HFFc6 (cell line): ENCODE results near the gene PCGF3. TPM values are rescaled to one million over a fixed set of nuclear protein-coding genes. Genes with fewer than 3 reads are reported as not detected.

Source experiments
- DNase-seq: peaks from one replicate; pipeline ENCODE4 v3.0.0-alpha.2; 2018
- H3K27ac Mint-ChIP-seq: 2 replicates; pipeline ENCODE4 v1.8.0; 2020; ENCODE audit warnings: mild to moderate bottlenecking, mixed read lengths
- H3K27me3 Mint-ChIP-seq: 2 replicates; pipeline ENCODE4 v1.8.0; 2021; ENCODE audit warnings: mild to moderate bottlenecking, moderate library complexity, mixed read lengths; ENCODE audit not compliant: insufficient read depth
- H3K36me3 Mint-ChIP-seq: 2 replicates; pipeline ENCODE4 v1.8.0; 2021; ENCODE audit warnings: low read depth, mixed read lengths
- H3K4me1 Mint-ChIP-seq: 2 replicates; pipeline ENCODE4 v1.8.0; 2020; ENCODE audit warnings: low read depth, mixed read lengths
- H3K4me3 Mint-ChIP-seq: 2 replicates; pipeline ENCODE4 v1.8.0; 2020; ENCODE audit warnings: mild to moderate bottlenecking, moderate library complexity, mixed read lengths
- H3K9me3 Mint-ChIP-seq: 2 replicates; pipeline ENCODE4 v1.8.0; 2020; ENCODE audit warnings: mild to moderate bottlenecking, mixed read lengths
- CTCF ChIP-seq: fragments of 200-600 bp; sonication (generic); IDR thresholded peaks from 2 replicates; pipeline ENCODE4 v1.5.0; 2021; ENCODE audit warnings: antibody characterized with exemption, mild to moderate bottlenecking
- total RNA-seq, 6 experiments: library from RNA; stranded (reverse); fragmentation: NEBNext Ultra II Directional; extraction: Animal tissue kit (Norgen Biotek cat#: 25700); gene quantifications; 2 replicates in 1 of 6; 3 replicates in 5 of 6; pipeline ENCODE4 v1.2.3, GENCODE V29; 2021

PCGF3 gene
- total RNA-seq, 6 experiments from 2014 or later = 28.5 to 34.5 (median 30.2) TPM

- H3K36me3 Mint-ChIP-seq = no peaks in the 10 kb centered on the region
- no peak for TF ChIP-seq CTCF
- peaks cover 12% of the 10 kb centered on the region for H3K4me1 Mint-ChIP-seq
- no peak overlapping the region for H3K4me3 Mint-ChIP-seq
- no peak overlapping the region for H3K27ac Mint-ChIP-seq
- DNase-seq = no peak
- H3K9me3 Mint-ChIP-seq = no peaks in the 10 kb centered on the region
- peaks cover 2% of the 10 kb centered on the region for H3K27me3 Mint-ChIP-seq
Measured at GRCh38 chr4:683247-683897, 22.3 kb upstream of the PCGF3 start.

- Mint-ChIP-seq H3K9me3 (no peaks in the 10 kb centered on the region), H3K27me3 (peaks cover 2% of the 10 kb centered on the region), H3K4me1 (peaks cover 12% of the 10 kb centered on the region), H3K36me3 (no peaks in the 10 kb centered on the region), H3K4me3 (no peak overlapping the region), H3K27ac (no peak overlapping the region)
- peak; percentile 24 for DNase-seq
- TF ChIP-seq CTCF = peak; percentile 87
Measured at GRCh38 chr4:683982-684622, 21.5 kb upstream of the PCGF3 start.

GRCh38 chr4:684623-685327 is 20.9 kb upstream of the PCGF3 start:
- Mint-ChIP-seq H3K4me1 (peaks cover 12% of the 10 kb centered on the region), H3K9me3 (no peaks in the 10 kb centered on the region), H3K27me3 (peaks cover 2% of the 10 kb centered on the region), H3K4me3 (no peak overlapping the region), H3K36me3 (no peaks in the 10 kb centered on the region), H3K27ac (no peak overlapping the region)
- TF ChIP-seq CTCF = no peak
- no peak for DNase-seq

- peaks cover 2% of the 10 kb centered on the region for H3K27me3 Mint-ChIP-seq
- H3K4me1 Mint-ChIP-seq = peaks cover 12% of the 10 kb centered on the region
- H3K9me3 Mint-ChIP-seq = no peaks in the 10 kb centered on the region
- H3K36me3 Mint-ChIP-seq = no peaks in the 10 kb centered on the region
- no peak for TF ChIP-seq CTCF
- no peak overlapping the region for H3K4me3 Mint-ChIP-seq
- DNase-seq = no peak
- no peak overlapping the region for H3K27ac Mint-ChIP-seq
Measured at GRCh38 chr4:685679-686412, 19.8 kb upstream of the PCGF3 start.

GRCh38 chr4:686413-687040 is 19.1 kb upstream of the PCGF3 start:
- H3K27ac Mint-ChIP-seq = no peak overlapping the region
- no peaks in the 10 kb centered on the region for H3K36me3 Mint-ChIP-seq
- H3K4me1 Mint-ChIP-seq = peaks cover 12% of the 10 kb centered on the region
- H3K27me3 Mint-ChIP-seq = peaks cover 2% of the 10 kb centered on the region
- DNase-seq = no peak
- no peaks in the 10 kb centered on the region for H3K9me3 Mint-ChIP-seq
- H3K4me3 Mint-ChIP-seq = no peak overlapping the region
- TF ChIP-seq CTCF = 0 out of 2 replicates have a peak, but pooled peaks have one; percentile 19
